C4-2B (cell line): ENCODE measurements around the gene NOVA1.

ENCODE experiments used
- ZFX ChIP-seq: fragments of 450-650 bp; IDR thresholded peaks from 2 replicates; pipeline ENCODE4 v1.6.1; 2017
- TF ChIP-seq, protein P1 (sequence below): fragments of 450-650 bp; conservative IDR thresholded peaks from 2 replicates; pipeline ENCODE4 v1.5.1; 2017; ENCODE audit warnings: mild to moderate bottlenecking

DNA sequence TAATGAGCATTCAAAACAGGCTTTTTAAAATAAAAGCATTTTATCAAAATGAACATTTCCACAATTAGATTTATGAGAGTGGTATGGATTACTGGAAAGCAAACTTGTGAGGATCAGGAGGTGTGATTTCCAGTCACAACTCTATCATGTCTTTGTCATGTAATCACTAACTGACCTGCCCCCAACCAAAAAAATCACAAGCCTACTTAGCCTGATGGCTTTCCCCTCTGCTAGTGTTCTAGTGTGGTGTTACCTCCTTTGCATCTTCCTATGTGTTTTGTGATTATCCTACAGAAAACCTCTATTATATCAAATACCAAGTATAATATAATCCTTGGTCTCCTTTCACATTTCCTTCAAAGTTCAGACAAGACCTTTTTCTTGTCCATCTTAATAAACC lies 168.6 kb downstream of the NOVA1 start:
- TF ChIP-seq, protein P1, sequence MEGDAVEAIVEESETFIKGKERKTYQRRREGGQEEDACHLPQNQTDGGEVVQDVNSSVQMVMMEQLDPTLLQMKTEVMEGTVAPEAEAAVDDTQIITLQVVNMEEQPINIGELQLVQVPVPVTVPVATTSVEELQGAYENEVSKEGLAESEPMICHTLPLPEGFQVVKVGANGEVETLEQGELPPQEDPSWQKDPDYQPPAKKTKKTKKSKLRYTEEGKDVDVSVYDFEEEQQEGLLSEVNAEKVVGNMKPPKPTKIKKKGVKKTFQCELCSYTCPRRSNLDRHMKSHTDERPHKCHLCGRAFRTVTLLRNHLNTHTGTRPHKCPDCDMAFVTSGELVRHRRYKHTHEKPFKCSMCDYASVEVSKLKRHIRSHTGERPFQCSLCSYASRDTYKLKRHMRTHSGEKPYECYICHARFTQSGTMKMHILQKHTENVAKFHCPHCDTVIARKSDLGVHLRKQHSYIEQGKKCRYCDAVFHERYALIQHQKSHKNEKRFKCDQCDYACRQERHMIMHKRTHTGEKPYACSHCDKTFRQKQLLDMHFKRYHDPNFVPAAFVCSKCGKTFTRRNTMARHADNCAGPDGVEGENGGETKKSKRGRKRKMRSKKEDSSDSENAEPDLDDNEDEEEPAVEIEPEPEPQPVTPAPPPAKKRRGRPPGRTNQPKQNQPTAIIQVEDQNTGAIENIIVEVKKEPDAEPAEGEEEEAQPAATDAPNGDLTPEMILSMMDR, result no peak
- TF ChIP-seq ZFX, result no peak
